ENCODE data around the gene NUAK1.
A peak's percentile ranks its signal among the peaks of the same experiment; 100 is the strongest.

The NUAK1 gene

GRCh38 chr12:106063826-106064720 lies 74.7 kb downstream of the NUAK1 start:
- DNase-seq (ENCODE audit: low spot score): no peak

DNA sequence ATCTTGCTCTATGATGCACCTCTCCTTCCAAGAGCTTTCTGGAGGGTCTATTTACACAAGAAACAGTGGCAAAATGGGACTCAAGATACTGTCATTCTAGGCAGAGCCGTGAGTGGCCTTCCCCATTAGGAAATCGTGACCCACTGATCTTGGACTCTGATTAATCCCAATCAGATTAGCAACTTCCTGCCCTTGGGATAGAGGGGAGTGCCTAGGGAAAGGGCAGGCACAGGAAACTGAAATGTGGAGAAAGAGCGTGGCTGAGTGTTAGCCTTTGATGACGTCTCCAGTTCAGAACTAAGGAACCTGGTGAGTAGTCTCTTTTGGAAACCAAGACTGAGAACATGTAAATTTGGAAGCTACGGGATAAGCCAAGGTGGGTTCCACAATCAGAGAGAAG lies 76.1 kb downstream of the NUAK1 start:
- DNase-seq (ENCODE audit: low spot score): no peak

DNA sequence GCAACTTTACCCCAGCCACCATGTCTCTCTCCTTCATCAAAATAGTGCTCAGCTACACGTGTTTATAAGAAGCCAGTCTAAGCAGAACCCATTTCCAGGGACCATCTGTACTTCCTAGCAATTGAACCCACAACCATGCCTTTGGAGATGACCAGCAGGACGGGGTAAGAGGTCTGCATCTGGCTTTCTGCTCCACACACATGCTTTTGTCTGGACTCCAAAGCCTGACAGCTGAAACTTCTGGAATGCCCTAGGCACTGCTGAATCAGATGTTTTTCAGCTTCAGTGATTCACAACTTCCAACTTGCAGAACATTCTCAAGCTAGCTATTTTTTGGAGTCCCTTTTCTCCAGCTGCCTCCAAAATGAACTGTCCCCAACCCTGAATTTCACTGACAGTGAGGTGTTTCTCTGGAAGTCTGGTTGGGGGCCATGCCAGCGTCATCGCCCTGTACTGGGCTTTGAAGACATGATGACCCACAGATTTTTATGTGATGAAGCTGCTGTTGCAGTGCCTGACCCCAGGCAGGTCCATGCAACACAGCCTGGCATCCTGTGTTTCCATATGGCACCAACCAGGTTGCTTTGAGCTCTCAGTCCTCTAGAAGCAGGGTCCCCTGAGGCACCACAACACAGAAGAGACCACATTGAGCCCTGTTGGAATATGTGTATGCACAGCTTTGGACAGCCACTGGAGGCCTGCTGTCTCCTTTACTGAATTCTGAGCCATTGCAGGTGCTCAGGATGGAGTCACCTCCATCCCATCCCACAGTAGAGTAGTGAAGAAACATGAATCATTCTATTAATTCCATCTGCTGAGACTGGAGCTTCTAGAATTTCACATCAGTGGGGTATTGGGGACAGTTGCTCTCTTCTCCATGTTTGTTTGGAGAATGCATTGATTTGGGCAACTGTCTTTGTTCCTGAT lies 80.2 kb downstream of the NUAK1 start:
- DNase-seq (ENCODE audit: low spot score): no peak

DNA sequence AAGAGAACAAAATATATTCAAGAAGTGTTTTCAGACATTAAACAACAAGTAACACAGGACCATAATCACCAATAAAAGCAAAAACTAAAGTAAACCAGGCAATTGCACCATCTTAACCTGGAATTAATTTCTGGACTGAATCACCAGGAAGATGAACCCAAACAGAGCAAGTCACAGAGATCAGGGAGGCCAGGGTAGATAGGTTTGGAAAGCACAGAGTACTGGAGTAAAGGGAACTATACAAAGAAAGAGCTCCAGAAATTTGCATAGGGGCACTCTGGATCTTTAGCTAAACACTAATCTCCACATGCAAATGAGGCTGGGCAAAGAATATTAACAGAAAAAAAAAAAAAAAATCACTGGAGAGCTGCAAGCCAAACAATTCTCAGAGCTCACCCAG lies 84.7 kb downstream of the NUAK1 start:
- no peak for DNase-seq (ENCODE audit: low spot score)

DNA sequence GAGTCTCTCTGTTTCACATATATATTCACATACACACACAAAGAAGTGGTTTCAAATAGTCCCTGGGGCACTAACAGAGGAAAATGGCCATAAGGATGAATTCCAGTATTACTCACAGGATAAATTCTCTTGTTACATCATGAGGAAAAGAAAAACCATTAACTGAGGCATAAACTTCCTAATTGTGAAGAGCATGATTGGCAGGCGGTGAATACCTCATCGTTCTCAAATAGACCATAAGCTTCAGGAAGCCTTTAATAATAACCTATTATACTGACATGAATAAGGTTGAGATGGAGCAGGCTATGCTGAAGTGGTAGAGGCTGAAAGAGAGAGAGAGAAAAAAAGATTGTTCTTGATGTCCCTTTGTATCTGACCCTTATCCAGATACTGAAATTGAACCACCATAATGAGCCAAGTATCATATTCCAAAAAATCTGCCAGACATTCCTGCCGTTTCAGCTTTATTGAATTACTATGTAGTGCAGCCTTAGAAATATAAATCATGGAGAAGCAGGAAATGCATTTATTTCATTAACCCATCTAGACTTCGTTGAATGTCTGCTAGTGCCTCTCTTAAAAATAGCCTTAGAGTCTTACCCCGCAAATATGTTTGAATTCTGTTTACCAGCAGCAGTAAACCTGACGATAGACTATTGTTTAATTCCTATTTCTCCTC lies 86.8 kb downstream of the NUAK1 start:
- peak; percentile 82 for DNase-seq (ENCODE audit: low spot score)

DNA sequence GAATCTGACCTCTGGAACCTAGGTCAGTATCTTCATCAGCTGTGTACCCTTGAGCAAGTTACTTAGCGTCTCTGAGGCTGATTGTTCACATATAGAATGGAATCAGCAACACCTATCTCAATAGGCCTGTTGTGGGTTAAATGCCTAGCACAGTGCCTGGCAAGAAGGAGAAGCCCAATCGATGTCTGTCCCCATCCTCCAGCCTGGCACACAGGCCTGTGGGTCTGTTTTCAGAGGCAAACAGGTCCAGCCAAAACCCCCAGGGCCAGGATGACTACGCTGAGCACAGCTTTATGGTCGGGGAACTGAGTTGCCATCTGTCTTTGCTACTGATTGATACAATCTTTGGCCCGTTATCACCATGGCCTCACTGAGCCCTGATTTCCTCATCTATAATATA lies 89.2 kb downstream of the NUAK1 start:
- no peak for DNase-seq (ENCODE audit: low spot score)

GRCh38 chr12:106049105-106049504 lies 89.6 kb downstream of the NUAK1 start:
- DNase-seq (ENCODE audit: low spot score): peak; percentile 67

- DNase-seq (ENCODE audit: low spot score): no peak
Observed at GRCh38 chr12:106048676-106049075, 90.1 kb downstream of the NUAK1 start.

- DNase-seq (ENCODE audit: low spot score): no peak
Observed at GRCh38 chr12:106048016-106048415, 90.7 kb downstream of the NUAK1 start.

- DNase-seq (ENCODE audit: low spot score): no peak
Observed at GRCh38 chr12:106046947-106047346, 91.8 kb downstream of the NUAK1 start.

GRCh38 chr12:106046301-106046846 lies 92.4 kb downstream of the NUAK1 start:
- DNase-seq (ENCODE audit: low spot score): peak; percentile 32

GRCh38 chr12:106045251-106045674 lies 93.5 kb downstream of the NUAK1 start:
- DNase-seq (ENCODE audit: low spot score): no peak

- DNase-seq (ENCODE audit: low spot score): peak; percentile 85
Observed at GRCh38 chr12:106044773-106045172, 94.0 kb downstream of the NUAK1 start.

DNA sequence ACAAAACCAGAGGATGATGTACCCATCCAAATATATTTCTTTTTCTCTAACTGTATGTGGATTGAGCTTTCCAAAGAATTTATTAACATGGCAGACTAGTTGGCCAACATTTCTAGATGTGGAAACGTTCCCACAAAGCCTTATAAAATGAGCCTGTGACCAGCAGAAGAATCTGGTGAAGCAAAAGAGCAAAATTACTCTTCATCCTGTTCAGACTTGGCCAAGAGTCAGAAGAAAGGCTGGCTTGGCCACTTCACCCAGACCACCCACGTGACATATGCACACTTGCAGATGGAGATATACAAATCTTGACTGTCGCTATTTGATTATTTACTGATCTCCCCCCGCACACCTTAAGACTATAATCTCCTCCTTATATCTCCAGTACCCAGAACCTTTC lies 96.7 kb downstream of the NUAK1 start:
- DNase-seq (ENCODE audit: low spot score): no peak

GRCh38 chr12:106040521-106040920 lies 98.2 kb downstream of the NUAK1 start:
- no peak for DNase-seq (ENCODE audit: low spot score)

- no peak for DNase-seq (ENCODE audit: low spot score)
Observed at GRCh38 chr12:106039646-106040404, 98.9 kb downstream of the NUAK1 start.

- DNase-seq (ENCODE audit: low spot score): no peak
Observed at GRCh38 chr12:106039242-106039641, 99.5 kb downstream of the NUAK1 start.

DNA sequence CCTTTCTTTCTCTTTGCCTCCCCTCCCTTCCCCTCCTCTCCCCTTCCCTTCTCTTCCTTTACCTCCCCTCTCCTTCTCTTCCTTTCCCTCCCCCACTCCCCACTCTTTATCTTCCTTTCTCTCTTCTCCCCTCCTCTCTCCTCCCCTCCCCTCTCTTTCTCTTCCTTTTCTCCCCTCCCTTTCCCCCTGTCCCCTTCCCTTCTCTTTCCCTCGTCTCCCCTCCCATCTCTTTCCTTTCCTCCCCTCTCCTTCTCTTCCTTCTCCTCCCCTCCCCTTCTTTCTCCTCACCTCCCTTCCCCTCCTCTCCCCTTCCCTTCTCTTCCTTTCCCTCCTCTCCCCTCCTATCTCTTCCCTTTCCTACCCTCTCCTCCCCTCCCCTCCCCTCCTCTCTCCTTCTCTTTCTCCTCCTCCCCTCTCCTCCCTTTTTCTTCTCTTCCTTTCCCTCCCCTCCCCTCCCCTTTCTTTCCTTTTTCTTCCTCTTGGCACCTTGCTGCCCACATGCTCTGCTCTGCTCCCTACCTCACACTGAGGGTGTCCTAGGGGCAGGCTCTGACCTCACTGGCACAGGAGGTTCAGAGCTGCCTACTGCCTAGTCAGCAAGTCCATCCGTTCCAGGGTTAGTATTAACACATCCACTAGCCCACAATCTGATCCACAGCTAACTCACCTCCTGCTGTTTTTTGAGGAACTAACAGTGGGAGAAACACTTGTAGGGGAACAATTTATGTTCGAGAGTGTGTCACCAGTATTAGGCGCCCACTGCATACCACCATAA lies 101.0 kb downstream of the NUAK1 start:
- no peak for DNase-seq (ENCODE audit: low spot score)

- DNase-seq (ENCODE audit: low spot score): no peak
Observed at GRCh38 chr12:106035421-106035820, 103.3 kb downstream of the NUAK1 start.

DNA sequence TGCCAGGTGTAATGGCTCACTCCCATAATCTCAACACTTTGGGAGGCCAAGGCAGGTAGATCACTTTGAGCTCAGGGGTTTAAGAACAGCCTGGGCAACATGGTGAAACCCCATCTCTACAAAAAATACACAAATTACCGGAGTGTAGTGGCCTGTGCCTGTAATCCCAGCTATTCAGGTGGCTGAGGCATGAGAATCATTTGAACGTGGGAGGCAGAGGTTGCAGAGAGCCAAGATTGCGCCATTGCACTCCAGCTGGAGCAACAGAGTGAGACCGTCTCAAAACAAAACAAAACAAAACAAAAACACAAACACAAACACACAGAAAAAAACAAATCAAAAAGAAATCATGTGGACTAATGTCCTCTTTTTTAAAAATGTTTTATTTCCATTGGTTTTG lies 104.4 kb downstream of the NUAK1 start:
- DNase-seq (ENCODE audit: low spot score): no peak

Data from SK-N-DZ (cell line).